HG02885 (cell line): ENCODE data around the gene IL17REL.

Experiments
- ATAC-seq: cut with Tn5 transposase; IDR thresholded peaks from one replicate; pipeline ENCODE4 v1.9.1; 2021; ENCODE audit warnings: mild to moderate bottlenecking; ENCODE audit not compliant: unreplicated experiment, poor library complexity

IL17REL gene

DNA sequence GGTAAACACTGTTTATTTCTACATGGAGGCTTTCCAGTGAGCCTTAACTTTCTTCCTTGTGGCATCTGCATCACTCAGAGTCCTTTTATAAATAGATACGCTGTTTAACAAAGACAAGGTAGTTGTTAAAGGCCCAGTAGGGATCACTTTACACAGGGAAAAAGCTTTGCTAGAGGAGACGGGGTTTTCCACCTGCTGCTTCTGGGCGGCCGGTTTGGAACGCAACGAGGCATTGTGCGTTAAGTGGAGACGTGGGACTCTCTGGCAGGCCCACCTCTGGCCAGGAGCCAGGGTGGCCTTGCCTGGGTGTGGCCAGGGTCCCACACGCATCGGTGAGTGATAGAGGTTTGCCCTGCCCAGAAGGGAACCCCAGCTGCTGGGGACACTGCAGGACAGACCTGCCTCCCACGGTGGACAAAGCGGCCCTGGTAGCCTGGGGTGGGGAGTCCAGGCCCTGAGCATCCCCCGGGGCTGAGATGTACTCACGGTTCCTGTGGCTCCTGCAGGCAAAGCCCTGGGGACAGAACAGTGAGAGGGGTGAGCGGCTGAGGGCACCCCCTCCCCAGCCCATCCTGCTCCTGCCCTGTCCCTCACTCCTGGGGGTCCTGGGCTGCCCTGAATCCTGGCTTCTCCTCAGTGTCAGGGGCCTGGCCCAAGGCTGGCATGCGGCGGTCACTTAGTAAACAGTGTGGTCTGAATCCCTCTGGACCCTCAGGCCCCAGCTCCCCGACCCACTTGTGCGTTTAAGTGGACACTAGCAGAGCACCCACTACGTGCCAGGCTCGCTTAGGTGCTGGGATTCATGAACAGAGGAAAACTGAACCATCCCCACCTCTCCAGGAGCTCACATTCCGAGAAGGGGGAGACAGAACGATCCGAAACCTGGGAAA is 4.2 kb downstream of the IL17REL start:
- no peak for ATAC-seq

DNA sequence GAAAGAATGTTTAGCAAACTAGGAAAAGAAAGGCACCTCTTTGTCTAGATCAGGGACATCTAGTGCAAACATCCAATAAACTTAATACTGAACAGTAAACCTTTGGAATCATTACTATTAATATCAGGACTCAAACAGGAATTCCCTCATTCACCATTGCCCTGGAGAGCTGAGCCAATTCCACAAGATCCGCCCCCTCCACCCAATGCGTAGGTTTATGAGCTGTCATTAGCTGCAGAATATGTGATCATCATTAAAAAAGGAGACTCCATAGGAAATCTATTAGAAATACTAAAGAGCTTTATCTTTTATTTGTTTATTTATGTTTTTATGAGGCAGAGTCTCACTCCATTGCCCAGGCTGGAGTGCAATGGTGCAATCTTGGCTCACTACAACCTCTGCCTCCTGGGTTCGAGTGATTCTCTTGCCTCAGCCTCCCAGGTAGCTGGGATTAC is 5.5 kb downstream of the IL17REL start:
- no peak for ATAC-seq

DNA sequence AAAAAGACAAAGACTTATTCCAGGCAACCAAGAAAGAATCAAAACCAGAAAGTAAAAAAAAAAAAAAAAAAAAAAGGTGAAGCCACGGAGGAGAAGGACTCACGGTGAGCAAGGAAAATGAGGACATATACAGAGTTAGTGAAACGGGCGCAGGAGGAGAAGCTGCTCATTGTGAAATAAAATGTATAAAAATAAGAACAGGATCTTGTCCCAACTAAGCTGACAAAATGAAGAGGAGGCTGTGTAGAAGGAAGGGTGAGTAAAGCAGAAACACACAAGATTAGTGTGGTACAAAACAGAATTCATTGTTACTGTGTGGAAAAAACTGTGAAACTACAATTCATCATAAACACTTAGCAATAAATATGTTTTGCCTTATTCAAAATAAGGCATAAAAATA is 7.6 kb downstream of the IL17REL start:
- ATAC-seq = no peak

DNA sequence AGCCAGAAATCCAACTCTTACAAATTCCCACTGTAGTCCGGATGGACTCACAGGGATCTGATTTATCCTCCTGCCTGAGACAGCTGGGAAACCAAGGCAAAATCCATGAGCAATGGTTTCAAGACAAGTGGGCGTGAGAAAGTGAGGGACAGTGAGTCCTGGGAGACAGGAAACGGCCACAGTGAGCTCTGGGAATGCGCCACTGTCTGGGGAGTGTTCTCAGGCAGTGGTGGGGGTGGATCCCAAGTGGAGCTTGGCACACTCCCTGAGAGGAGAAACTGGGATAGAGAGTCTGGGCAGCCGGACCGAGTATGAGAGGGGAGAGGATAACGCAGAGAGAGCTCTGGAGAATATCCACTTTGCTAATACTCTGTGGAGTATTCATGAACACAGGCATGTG is 9.8 kb downstream of the IL17REL start:
- ATAC-seq = no peak

DNA sequence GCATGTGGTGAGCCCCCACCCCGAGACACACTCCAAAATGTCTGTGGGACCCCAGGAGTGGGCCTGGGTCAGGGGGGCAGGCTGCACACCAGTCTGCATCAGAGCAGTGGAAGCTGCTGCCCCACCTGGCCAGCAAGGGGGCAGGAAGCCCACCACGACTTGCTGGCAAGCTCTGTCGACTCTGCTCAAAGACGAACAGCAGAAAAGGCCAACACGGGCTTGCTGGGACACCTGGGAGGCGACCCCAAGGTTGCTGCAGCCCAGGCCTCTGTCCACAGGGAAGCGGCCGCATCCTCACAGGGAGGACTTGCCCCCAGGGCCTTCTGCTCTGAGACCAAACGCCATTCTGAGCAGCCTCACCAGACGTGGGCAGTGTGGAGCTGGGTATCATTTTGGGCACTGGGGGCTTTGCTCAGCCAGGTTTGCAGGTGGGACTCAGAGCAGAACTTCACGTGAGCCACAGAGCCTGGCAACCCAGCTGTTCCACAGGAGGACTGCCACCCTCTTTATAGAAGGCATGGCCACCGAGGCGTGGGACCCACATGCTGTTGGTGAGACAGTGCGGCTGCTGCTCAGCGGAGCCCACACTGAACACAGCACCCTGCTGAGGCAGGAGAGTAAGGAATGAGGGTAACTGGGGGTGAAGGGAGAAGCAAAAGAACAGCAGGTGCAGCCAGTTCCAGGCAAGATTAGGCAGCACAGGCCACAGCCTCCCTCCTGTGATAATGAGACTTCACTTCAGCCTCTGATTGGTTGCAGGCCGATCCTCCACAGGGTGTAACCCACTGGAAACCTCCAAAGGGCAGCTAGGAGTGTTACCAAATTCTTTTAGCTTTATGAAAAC is 11.0 kb downstream of the IL17REL start:
- no peak for ATAC-seq

DNA sequence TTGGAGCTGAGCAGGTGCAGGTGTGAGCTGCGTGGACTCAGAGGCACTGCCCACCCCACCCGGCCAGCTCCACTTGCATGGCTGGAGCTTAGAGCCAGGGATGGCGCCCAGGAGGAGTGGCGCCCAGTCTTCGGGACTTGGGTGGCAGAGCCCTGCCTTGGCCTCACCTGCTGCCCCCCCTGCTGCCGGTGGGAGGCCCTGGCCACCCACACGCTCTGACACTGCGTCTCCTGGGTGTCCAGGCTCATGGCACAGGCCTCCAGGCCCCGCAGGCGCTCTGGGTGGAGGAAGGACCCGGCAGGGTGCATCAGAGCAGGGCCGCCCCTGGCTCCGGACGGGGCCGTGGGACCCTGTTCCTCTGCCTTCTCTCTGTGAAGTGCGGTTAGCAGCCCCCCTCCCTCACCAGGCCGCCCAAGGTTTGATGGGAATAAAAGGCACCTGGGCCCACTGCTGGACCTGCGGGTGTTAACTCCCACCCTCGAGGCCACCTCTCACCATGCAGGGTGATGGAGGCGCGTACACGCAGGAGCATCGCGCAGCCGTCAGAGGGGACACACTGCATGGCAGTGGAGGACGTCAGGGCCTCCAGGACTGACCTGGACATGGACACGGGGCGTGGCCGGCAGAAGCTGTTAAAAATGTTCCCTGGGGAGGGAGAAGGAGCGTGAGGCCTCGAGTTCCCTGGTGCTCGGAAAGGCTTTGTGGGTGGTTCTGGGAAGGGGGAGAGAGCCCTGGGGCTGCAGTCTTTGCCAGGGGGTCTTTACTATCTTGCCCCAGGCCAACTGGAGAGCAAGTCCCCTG is 11.8 kb downstream of the IL17REL start:
- ATAC-seq = no peak

DNA sequence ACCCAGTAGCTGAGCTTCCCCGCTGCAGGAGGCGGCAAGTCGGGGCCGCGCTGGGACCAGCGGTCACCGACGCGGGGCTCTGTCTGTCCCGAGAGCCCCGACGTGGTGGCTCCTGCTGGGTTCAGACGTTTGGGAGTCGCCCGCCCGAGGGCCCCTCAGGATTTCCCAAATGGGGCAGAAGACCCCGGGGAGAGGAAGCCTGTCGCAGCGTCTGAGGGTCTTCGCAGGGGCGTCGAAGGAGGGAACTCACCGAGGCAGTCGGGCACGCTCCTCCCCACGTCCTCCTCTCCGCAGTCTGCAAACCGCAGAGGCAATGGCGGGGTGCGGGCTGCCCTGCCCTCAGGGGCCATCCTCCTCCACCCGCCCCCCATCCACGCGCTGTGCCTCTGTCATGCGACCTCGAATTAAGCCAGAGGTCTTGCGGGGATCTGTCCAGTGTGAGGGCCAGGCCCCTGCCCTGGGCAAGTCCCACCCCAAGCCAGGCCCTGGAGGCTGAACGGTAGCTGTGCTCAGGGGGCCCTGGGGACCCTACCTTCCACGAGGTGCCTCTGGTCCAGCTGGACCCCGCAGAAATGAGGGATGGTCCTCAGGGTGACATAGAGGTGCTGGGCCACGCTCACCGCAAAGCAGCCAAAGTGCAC is 12.5 kb downstream of the IL17REL start:
- no peak for ATAC-seq

DNA sequence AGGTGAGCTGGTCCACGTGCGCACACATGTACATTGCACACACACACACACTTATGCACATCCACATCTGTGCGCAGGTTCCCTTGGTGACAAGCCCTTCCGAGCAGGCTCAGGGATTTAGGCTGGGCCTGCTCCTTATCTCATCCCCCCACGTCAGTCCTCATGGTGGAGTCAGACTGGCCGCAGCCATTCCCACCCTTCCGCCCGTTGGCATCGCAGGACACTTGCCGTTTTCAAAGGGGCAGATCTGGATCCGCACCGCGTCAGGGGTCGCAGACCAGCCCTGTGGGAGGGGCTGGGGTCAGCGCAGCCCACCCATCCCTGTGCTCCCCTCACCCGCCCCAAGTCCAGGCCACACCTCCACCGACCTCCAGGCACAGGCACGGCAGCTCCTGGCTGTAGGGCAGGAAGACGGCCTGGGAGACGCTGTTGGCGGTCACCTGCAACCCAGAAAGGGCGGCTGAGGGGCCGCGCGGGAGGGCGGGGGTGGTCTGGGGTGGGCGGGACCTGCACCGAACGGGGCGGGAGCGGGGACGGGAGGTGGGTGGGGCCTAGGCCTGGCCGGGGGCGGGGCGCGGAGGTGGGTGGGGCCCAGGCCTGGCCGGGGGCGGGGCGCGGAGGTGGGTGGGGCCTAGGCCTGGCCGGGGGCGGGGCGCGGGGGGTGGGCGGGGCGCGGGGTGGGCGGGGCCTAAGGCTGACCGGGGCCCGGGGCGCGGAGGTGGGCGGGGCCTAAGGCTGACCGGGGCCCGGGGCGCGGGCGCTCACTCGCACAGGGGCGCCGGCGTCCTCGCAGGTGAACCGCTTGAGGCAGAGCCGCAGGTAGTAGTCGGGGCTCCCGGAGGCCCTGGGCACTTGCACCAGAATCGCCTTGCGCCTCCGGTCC is 13.3 kb downstream of the IL17REL start:
- no peak for ATAC-seq

DNA sequence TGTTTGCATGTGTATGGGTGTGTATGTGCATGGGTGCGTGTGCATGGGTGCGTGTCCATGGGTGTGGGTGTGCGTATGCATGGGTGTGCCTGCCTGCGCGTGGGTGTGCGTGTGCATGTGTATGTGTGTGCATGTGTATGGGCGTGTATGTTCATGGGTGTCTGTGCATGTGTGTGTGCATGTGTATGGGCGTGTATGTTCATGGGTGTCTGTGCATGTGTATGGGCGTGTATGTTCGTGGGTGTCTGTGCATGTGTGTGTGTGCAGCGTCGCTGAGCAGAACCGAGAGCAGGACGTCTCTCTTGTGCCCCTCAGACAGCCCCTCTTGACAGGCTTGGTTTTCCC is 13.9 kb downstream of the IL17REL start:
- no peak for ATAC-seq

DNA sequence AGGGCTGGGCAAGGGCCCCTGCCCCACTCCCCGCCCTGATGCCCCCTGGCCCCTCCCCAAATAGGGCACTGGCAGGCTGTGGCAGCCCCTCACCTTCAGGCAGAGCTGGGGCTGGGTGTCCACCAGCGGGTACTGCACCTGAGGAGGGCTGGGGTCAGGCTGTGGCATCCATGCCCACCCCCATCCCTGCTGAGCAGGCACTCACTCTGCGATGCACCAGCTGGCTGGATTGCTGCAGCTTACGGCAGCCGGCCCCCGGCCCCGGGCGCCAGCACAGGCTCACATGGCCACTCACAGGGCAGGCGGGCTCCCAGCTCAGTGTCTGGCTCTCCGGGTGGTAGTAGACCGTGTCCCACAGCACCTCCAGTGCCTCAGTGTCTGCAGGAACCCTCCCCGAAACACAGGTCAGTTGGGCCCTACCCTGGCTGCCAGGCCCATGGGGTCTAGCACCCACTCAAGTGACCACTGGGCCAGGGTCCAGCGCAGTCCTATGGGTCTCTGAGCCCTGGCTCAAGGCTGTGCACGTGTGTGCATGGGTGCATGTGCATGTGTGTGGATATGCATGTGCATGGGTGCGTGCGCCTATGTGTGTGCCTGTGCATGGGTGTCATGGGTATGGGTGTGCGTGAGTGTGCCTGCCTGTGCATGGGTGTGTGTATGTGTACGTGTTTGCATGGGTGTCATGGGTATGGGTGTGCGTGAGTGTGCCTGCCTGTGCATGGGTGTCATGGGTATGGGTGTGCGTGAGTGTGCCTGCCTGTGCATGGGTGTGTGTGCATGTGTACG is 14.4 kb downstream of the IL17REL start:
- no peak for ATAC-seq

DNA sequence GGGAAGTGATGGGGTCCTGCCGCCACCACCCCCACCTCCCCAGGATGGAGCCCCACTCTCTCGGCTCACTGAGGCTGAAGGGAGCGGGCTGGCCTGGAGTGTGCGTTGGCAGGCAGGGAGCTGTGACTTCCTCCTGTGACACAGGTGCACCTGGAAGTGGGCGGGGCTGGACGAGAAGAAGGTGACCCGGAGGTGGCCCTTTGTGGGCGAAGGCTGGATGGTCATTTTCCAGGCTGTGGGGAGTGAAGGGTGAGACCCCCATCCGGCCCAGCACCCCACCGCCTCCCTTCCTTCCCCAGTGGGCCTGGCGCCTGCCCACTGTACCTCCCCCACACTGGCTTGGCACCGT is 15.3 kb downstream of the IL17REL start:
- no peak for ATAC-seq

DNA sequence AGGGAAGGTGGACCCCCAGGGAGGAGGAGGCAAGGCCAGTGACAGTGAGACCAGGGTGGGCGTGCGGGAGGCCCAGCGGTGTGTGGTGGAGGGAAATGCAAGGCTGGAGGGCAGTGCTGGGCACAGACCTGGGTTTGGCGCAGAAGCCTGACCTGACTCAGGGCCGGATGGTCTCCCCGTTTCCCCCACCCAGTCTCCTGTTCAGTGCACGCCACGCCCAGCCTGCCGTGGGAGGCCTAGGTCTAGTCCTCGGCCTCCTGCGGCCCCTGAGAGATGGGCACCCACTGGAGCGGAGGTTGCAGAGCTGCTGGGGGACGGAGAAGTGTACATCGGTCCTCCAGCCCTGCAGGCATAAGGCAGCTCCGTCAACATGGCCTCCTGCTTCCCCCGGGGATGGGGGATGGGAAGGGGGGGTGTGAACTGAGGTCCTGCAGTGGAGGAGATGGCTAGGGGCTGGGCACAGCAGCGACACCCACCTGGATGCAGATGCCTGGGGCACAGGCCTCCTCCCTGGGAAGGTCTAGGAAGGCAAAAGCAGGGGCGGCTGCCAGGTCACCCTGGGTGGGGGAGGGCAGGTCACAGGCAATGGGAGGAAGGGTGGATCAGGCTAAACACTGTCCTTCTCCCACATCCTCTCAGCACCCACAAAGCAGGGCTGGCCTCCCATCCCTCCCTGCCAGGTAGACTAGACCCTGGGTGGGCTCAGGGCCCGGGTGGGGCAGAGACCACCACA is 15.9 kb downstream of the IL17REL start:
- no peak for ATAC-seq

DNA sequence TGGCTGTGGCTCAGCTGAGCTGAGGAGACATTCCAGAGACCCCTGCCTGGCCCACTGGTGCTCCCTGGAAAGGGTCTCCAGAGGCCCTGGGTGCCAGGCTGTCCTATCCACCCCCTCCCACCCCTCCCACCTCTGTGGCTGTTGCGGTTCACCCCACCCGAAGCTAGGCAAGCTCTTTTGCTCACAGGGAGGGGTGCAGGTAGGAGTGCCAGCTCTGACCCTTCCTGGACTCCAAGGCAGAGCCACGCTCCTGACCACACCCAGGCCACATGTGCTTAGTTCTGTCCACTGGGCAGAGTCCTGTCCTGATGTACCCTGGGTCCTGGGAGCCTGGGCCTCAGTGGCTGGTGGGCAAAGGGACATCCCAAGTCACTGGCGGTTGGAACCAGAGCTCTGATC is 16.4 kb downstream of the IL17REL start:
- no peak for ATAC-seq

DNA sequence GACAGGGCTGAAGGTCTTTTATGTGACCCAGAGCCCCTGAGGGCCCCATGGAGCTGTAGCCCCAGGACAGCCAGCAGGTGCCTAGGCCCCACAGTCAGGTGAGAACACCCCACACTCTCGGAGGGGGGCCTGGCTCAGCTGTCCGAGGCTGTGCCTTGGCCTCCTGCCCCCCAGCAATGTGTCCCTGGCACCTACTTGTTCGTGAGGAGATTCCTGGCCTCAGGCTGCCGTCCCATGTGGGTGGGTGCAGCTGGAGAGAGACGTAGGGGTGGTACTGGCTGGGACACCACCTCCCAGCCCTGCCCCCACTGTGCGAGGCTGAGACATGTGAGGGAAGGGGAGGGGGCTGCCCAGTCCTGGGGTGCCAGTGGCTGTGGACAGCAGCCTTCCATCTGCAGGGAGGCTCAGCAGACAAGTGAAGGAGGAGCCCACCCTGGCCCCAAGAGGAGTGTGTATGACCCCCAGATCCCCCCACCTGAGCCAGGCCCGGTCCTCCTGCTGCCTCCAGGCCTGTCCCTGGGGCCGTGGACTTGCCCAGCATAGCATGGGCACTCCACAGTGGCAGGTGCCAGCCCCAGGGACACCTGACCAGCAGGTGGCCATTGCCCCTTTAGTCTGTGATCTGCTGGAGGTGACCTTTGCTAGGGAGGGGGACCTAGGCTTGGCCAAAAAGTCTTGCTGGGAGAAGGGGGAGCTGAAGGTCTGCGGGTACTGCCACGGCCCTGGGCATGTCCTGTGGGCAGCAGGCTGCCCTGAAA is 17.0 kb downstream of the IL17REL start:
- ATAC-seq = no peak

DNA sequence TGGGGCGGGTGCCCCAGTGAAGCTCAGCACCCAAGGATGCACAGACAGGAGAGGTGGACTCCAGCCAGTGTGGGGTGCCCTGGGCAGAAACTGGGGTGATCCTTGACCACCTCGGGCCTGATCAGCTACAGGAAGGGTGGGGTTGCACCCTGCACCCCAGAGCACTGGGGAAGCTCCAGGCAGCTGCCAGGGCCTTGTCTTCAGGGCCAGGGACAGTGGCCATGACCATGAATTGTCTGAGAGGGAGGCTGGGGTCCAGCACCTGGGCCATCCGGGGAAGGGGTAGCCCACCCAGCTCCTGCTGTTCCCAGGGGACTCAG is 17.6 kb downstream of the IL17REL start:
- no peak for ATAC-seq

DNA sequence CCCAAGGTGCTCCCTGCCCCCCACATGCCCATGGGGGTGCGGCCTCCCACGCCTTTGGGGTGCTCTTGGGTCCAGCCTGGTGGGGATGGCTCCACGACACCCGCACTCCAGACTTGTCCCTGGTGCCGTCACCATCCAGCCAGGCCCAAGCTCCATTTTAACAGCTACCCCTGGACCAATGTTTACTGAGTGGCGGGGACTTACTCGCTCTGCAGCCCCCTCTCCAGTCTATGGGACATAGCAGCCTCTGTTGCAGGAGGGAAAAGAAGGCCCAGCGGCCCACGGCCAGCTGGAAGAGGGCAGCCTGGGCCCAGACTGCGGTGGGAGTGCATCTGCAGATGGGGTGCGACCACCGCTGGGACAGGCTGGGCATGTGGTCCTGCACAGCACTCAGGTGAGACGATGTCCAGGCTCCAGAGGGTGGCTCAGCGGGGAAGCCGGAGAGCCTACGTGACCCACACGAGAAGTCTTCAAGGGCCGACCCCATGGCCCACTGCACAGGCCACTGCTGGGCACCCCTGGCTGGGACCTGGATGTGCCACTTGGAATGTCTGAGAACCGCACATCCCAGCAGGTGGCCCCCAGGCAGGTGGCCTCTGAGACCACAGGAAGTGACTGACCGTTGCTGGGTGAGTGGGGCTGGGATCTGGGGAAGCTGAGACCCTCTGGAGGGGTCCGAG is 18.1 kb downstream of the IL17REL start:
- no peak for ATAC-seq
